Measurements from ENCODE around the gene RNF150.

RNF150 gene

GRCh38 chr4:141011901-141012315, 121.4 kb downstream of the RNF150 start:
- Histone ChIP-seq H3K27me3 (ENCODE audit: insufficient read depth, low read length, poor library complexity, severe bottlenecking) (no peaks in the 10 kb centered on the region), H4K20me1 (ENCODE audit: insufficient read depth, low read length, poor library complexity, severe bottlenecking) (no peaks in the 10 kb centered on the region), H3K9me3 (ENCODE audit: insufficient read depth, low read depth, low read length) (no peaks in the 10 kb centered on the region), H3K79me2 (ENCODE audit: insufficient read depth, low read length) (no peaks in the 10 kb centered on the region), H3F3A (ENCODE audit: low read depth) (no peaks in the 10 kb centered on the region), H3K36me3 (ENCODE audit: insufficient read depth, low read length) (no peaks in the 10 kb centered on the region), H3K4me2 (ENCODE audit: low read depth, low read length, poor library complexity, severe bottlenecking) (no peak overlapping the region), H3K9ac (ENCODE audit: low read depth, low read length, poor library complexity, severe bottlenecking) (no peak overlapping the region), H2AFZ (ENCODE audit: low read length) (no peak overlapping the region), H3K4me3 (ENCODE audit: low read length, poor library complexity, severe bottlenecking) (no peak overlapping the region), H3K4me1 (ENCODE audit: insufficient read depth, low read length, poor library complexity, severe bottlenecking) (no peaks in the 10 kb centered on the region), H3K9me2 (replicated peaks; ENCODE audit: low read depth, low read length) (no peaks in the 10 kb centered on the region)
- TF ChIP-seq EZH2phosphoT487 (IDR thresholded peaks at IDR 0.05; ENCODE audit: borderline replicate concordance): no peak
- TF ChIP-seq CTCF (conservative IDR thresholded peaks at IDR 0.05; ENCODE audit: low read length): no peak

- TF ChIP-seq EZH2phosphoT487 (IDR thresholded peaks at IDR 0.05; ENCODE audit: borderline replicate concordance): no peak
- no peak for TF ChIP-seq CTCF (conservative IDR thresholded peaks at IDR 0.05; ENCODE audit: low read length)
- Histone ChIP-seq H3K79me2 (ENCODE audit: insufficient read depth, low read length) (no peaks in the 10 kb centered on the region), H3K27me3 (ENCODE audit: insufficient read depth, low read length, poor library complexity, severe bottlenecking) (no peaks in the 10 kb centered on the region), H2AFZ (ENCODE audit: low read length) (no peak overlapping the region), H3K9me3 (ENCODE audit: insufficient read depth, low read depth, low read length) (no peaks in the 10 kb centered on the region), H3K4me2 (ENCODE audit: low read depth, low read length, poor library complexity, severe bottlenecking) (no peak overlapping the region), H3K4me1 (ENCODE audit: insufficient read depth, low read length, poor library complexity, severe bottlenecking) (no peaks in the 10 kb centered on the region), H3K9ac (ENCODE audit: low read depth, low read length, poor library complexity, severe bottlenecking) (no peak overlapping the region), H4K20me1 (ENCODE audit: insufficient read depth, low read length, poor library complexity, severe bottlenecking) (no peaks in the 10 kb centered on the region), H3F3A (ENCODE audit: low read depth) (no peaks in the 10 kb centered on the region), H3K4me3 (ENCODE audit: low read length, poor library complexity, severe bottlenecking) (no peak overlapping the region), H3K9me2 (replicated peaks; ENCODE audit: low read depth, low read length) (no peaks in the 10 kb centered on the region), H3K36me3 (ENCODE audit: insufficient read depth, low read length) (no peaks in the 10 kb centered on the region)
Measured at GRCh38 chr4:141009931-141010330, 123.3 kb downstream of the RNF150 start.

GRCh38 chr4:141009129-141009528, 124.1 kb downstream of the RNF150 start:
- Histone ChIP-seq H2AFZ (ENCODE audit: low read length) (no peak overlapping the region), H3K4me2 (ENCODE audit: low read depth, low read length, poor library complexity, severe bottlenecking) (no peak overlapping the region), H3K9me3 (ENCODE audit: insufficient read depth, low read depth, low read length) (no peaks in the 10 kb centered on the region), H3K4me3 (ENCODE audit: low read length, poor library complexity, severe bottlenecking) (no peak overlapping the region), H3K9ac (ENCODE audit: low read depth, low read length, poor library complexity, severe bottlenecking) (no peak overlapping the region), H4K20me1 (ENCODE audit: insufficient read depth, low read length, poor library complexity, severe bottlenecking) (no peaks in the 10 kb centered on the region), H3K27me3 (ENCODE audit: insufficient read depth, low read length, poor library complexity, severe bottlenecking) (no peaks in the 10 kb centered on the region), H3F3A (ENCODE audit: low read depth) (no peaks in the 10 kb centered on the region), H3K36me3 (ENCODE audit: insufficient read depth, low read length) (no peaks in the 10 kb centered on the region), H3K4me1 (ENCODE audit: insufficient read depth, low read length, poor library complexity, severe bottlenecking) (no peaks in the 10 kb centered on the region), H3K9me2 (replicated peaks; ENCODE audit: low read depth, low read length) (no peaks in the 10 kb centered on the region), H3K79me2 (ENCODE audit: insufficient read depth, low read length) (no peaks in the 10 kb centered on the region)
- TF ChIP-seq EZH2phosphoT487 (IDR thresholded peaks at IDR 0.05; ENCODE audit: borderline replicate concordance) (no peak), CTCF (conservative IDR thresholded peaks at IDR 0.05; ENCODE audit: low read length) (no peak)
